ENCODE results near the gene SAMD4A. TPM values are rescaled to one million over a fixed set of nuclear protein-coding genes. Genes with fewer than 3 reads are reported as not detected.

Gene SAMD4A
- total RNA-seq, 1 experiment from 2014 or later, result 26.5 TPM

- intact Hi-C loops (cut with micrococcal nuclease; ENCODE audit: unreplicated experiment), result no loop called here
- no peak overlapping the region for H3K4me3 ChIP-seq (ENCODE audit: low read depth, low read length, poor library complexity, severe bottlenecking)
- H3K27me3 ChIP-seq (replicated peaks; ENCODE audit: insufficient read depth, low read depth, low read length, poor library complexity), result no peaks in the 10 kb centered on the region
- no TSS peak for BruUV-seq (replicated peaks)
- no peak for DNase-seq (ENCODE audit: low spot score)
- ChIA-PET POLR2A (ENCODE audit: low non-redundant PET) (no interaction called here), CTCF (no interaction called here)
- TF ChIP-seq, protein P1, sequence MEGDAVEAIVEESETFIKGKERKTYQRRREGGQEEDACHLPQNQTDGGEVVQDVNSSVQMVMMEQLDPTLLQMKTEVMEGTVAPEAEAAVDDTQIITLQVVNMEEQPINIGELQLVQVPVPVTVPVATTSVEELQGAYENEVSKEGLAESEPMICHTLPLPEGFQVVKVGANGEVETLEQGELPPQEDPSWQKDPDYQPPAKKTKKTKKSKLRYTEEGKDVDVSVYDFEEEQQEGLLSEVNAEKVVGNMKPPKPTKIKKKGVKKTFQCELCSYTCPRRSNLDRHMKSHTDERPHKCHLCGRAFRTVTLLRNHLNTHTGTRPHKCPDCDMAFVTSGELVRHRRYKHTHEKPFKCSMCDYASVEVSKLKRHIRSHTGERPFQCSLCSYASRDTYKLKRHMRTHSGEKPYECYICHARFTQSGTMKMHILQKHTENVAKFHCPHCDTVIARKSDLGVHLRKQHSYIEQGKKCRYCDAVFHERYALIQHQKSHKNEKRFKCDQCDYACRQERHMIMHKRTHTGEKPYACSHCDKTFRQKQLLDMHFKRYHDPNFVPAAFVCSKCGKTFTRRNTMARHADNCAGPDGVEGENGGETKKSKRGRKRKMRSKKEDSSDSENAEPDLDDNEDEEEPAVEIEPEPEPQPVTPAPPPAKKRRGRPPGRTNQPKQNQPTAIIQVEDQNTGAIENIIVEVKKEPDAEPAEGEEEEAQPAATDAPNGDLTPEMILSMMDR (conservative IDR thresholded peaks at IDR 0.05; ENCODE audit: low read depth, low read length), result no peak
- no peak for TF ChIP-seq EZH2 (IDR thresholded peaks at IDR 0.05; ENCODE audit: borderline replicate concordance, low read depth, low read length, poor library complexity, severe bottlenecking)
- no peak overlapping the region for H3K27ac ChIP-seq (ENCODE audit: low read depth, low read length, poor library complexity, severe bottlenecking)
- no peaks in the 10 kb centered on the region for H3K36me3 ChIP-seq (ENCODE audit: insufficient read depth, low read length, poor library complexity, severe bottlenecking)
- H3K4me1 ChIP-seq (ENCODE audit: insufficient read depth, low read length, poor library complexity, severe bottlenecking), result peaks cover 3% of the 10 kb centered on the region
- no peaks in the 10 kb centered on the region for H3K9me3 ChIP-seq (ENCODE audit: low read depth, low read length, poor library complexity, severe bottlenecking)
Observed at GRCh38 chr14:54809767-54810166, 242.8 kb downstream of the SAMD4A start.

DNA sequence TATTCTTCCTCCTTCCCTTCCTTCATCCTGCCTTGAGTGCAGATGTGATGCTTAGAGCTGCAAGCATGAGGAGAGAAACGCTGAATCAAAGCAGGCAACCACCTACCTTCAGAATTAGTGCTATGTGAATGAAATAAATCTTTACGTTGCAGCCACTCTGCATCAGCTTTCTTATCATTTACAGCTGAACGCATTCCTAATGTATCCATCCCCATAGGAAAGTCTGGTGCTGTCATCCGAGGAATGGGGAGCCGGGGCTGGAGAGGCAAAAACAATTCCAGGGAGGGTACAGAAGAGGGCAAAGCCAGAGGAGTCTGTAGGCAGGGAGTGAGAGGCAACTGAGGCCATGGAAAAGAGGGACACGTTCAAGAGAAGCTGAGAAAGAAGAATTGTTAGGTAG lies 245.7 kb downstream of the SAMD4A start:
- Histone ChIP-seq H3K27ac (ENCODE audit: low read depth, low read length, poor library complexity, severe bottlenecking) (no peak overlapping the region), H3K36me3 (ENCODE audit: insufficient read depth, low read length, poor library complexity, severe bottlenecking) (no peaks in the 10 kb centered on the region), H3K27me3 (replicated peaks; ENCODE audit: insufficient read depth, low read depth, low read length, poor library complexity) (no peaks in the 10 kb centered on the region), H3K9me3 (ENCODE audit: low read depth, low read length, poor library complexity, severe bottlenecking) (no peaks in the 10 kb centered on the region), H3K4me3 (ENCODE audit: low read depth, low read length, poor library complexity, severe bottlenecking) (no peak overlapping the region), H3K4me1 (ENCODE audit: insufficient read depth, low read length, poor library complexity, severe bottlenecking) (no peaks in the 10 kb centered on the region)
- intact Hi-C loops (cut with micrococcal nuclease; ENCODE audit: unreplicated experiment), result no loop called here
- no TSS peak for BruUV-seq (replicated peaks)
- CTCF ChIA-PET, result no interaction called here
- no peak for DNase-seq (ENCODE audit: low spot score)
- TF ChIP-seq EZH2 (IDR thresholded peaks at IDR 0.05; ENCODE audit: borderline replicate concordance, low read depth, low read length, poor library complexity, severe bottlenecking), result no peak
- TF ChIP-seq, protein P1 (conservative IDR thresholded peaks at IDR 0.05; ENCODE audit: low read depth, low read length), result no peak
- POLR2A ChIA-PET (ENCODE audit: low non-redundant PET), result no interaction called here

- POLR2A ChIA-PET (ENCODE audit: low non-redundant PET), result no interaction called here
- CTCF ChIA-PET, result no interaction called here
Observed at GRCh38 chr14:54813081-54813480, 246.2 kb downstream of the SAMD4A start.

More at GRCh38 chr14:54813081-54813480, 246.2 kb downstream of the SAMD4A start:
- Histone ChIP-seq H3K4me1 (ENCODE audit: insufficient read depth, low read length, poor library complexity, severe bottlenecking) (peaks cover 2% of the 10 kb centered on the region), H3K27me3 (replicated peaks; ENCODE audit: insufficient read depth, low read depth, low read length, poor library complexity) (no peaks in the 10 kb centered on the region), H3K27ac (ENCODE audit: low read depth, low read length, poor library complexity, severe bottlenecking) (no peak overlapping the region), H3K4me3 (ENCODE audit: low read depth, low read length, poor library complexity, severe bottlenecking) (no peak overlapping the region), H3K9me3 (ENCODE audit: low read depth, low read length, poor library complexity, severe bottlenecking) (no peaks in the 10 kb centered on the region), H3K36me3 (ENCODE audit: insufficient read depth, low read length, poor library complexity, severe bottlenecking) (no peaks in the 10 kb centered on the region)
- intact Hi-C loops (cut with micrococcal nuclease; ENCODE audit: unreplicated experiment), result no loop called here
- no TSS peak for BruUV-seq (replicated peaks)
- no peak for TF ChIP-seq EZH2 (IDR thresholded peaks at IDR 0.05; ENCODE audit: borderline replicate concordance, low read depth, low read length, poor library complexity, severe bottlenecking)
- TF ChIP-seq, protein P1 (conservative IDR thresholded peaks at IDR 0.05; ENCODE audit: low read depth, low read length), result no peak
- no peak for DNase-seq (ENCODE audit: low spot score)
